HepG2 (cell line): Measurements from ENCODE around the gene KCNT1. TPM values are rescaled to one million over a fixed set of nuclear protein-coding genes. Genes with fewer than 3 reads are reported as not detected.

Experiments used
- ATAC-seq: fragments of 200-7000 bp; cut with Tn5 transposase; 3 replicates; pipeline ENCODE4 v1.9.1; 2020; ENCODE audit warnings: mild to moderate bottlenecking, moderate library complexity
- BruUV-seq: library from RNA; stranded (reverse); fragments of 400-500 nt; replicated peaks from 2 replicates; lab custom pipeline; 2021; lab: Mats Ljungman, UMichigan
- CTCF ChIA-PET: fragments of 300-600 bp; formaldehyde crosslinking; extraction: SDS; loops from one replicate; lab custom pipeline; 2021; ENCODE audit warnings: low total read pairs, inconsistent platforms, low intra/inter-chr PET ratio; lab: Yijun Ruan, JAX
- POLR2A ChIA-PET: fragments of 350-600 bp; sonication (Branson Sonifier 250); formaldehyde crosslinking; loops from one replicate; lab custom pipeline; 2020; ENCODE audit warnings: antibody characterized with exemption, inconsistent platforms; lab: Yijun Ruan, JAX
- DNase-seq: peaks from one replicate; pipeline ENCODE4 v3.0.0-alpha.2; 2015; ENCODE audit warnings: low spot score
- FAIRE-seq: peaks from 3 replicates; lab custom pipeline; 2011; peaks lifted over from hg19 to GRCh38; lab: Jason Lieb, UNC
- H2AFZ ChIP-seq: one replicate; pipeline ENCODE4 v1.6.1; 2011; ENCODE audit warnings: low read length, inconsistent platforms
- H3K27ac ChIP-seq: fragments of 300-600 bp; 3 replicates; pipeline ENCODE4 v1.8.0; 2011; ENCODE audit warnings: mixed run types, mild to moderate bottlenecking, mixed read lengths, low read length, inconsistent platforms; ENCODE audit not compliant: insufficient read depth; ENCODE audit errors: extremely low read length
- H3K27me3 ChIP-seq, 2 experiments: fragments of 200-600 bp in 1 of 2; 2 replicates in 1 of 2; 3 replicates in 1 of 2; pipeline versions ENCODE4 v1.6.0 to v1.8.0; 2011; ENCODE audit warnings: low read length in 2 of 2, mild to moderate bottlenecking in 2 of 2, moderate library complexity in 2 of 2, inconsistent platforms in 1 of 2; ENCODE audit not compliant: insufficient read depth in 2 of 2, control insufficient read depth in 1 of 2
- H3K36me3 ChIP-seq, 2 experiments: fragments of 200-600 bp in 1 of 2; replicated peaks in 1 of 2; 2 replicates in 1 of 2; 3 replicates in 1 of 2; pipeline versions ENCODE4 v1.5.1 to v1.8.0; 2011; ENCODE audit warnings: low read length in 2 of 2, inconsistent platforms in 1 of 2; ENCODE audit not compliant: insufficient read depth in 2 of 2, control insufficient read depth in 1 of 2
- H3K4me1 ChIP-seq: 2 replicates; pipeline ENCODE4 v1.5.1; 2012; ENCODE audit warnings: low read length, inconsistent platforms; ENCODE audit not compliant: insufficient read depth
- H3K4me2 ChIP-seq: 2 replicates; pipeline ENCODE4 v1.6.0; 2011; ENCODE audit warnings: low read depth, low read length, inconsistent platforms
- H3K4me3 ChIP-seq, 3 experiments: fragments of 200-600 bp in 1 of 3; sonication (generic), shearing (Covaris generic) in 1 of 3; replicated peaks in 1 of 3; 2 replicates each; pipeline ENCODE4 v1.5.1; 2011 to 2016; ENCODE audit warnings: low read length in 3 of 3, inconsistent platforms in 2 of 3, low read depth in 2 of 3, mild to moderate bottlenecking in 2 of 3, control low read depth in 1 of 3, mixed read lengths in 1 of 3; ENCODE audit not compliant: insufficient read depth in 1 of 3
- H3K79me2 ChIP-seq: one replicate; pipeline ENCODE4 v1.6.1; 2011; ENCODE audit warnings: low read length, inconsistent platforms; ENCODE audit not compliant: insufficient read depth
- H3K9ac ChIP-seq: 2 replicates; pipeline ENCODE4 v1.6.0; 2011; ENCODE audit warnings: mild to moderate bottlenecking, low read depth, low read length, inconsistent platforms; ENCODE audit not compliant: insufficient read depth
- H3K9me3 ChIP-seq: 2 replicates; pipeline ENCODE4 v1.5.1; 2012; ENCODE audit warnings: mild to moderate bottlenecking, low read length
- H4K20me1 ChIP-seq: 2 replicates; pipeline ENCODE4 v1.6.0; 2011; ENCODE audit warnings: inconsistent platforms, mild to moderate bottlenecking, low read length, moderate library complexity; ENCODE audit not compliant: insufficient read depth
- PATZ1 ChIP-seq: sonication (generic); formaldehyde crosslinking; IDR thresholded peaks from 2 replicates; pipeline ENCODE4 v1.4.0; 2020; ENCODE audit warnings: missing genetic modification reagents
- WIZ ChIP-seq: sonication (generic); formaldehyde crosslinking; IDR thresholded peaks from 2 replicates; pipeline ENCODE4 v1.5.1; 2020; ENCODE audit warnings: mild to moderate bottlenecking, missing genetic modification reagents
- ZNF296 ChIP-seq: sonication (generic); formaldehyde crosslinking; conservative IDR thresholded peaks from 2 replicates; pipeline ENCODE4 v1.5.0; 2020; ENCODE audit warnings: mild to moderate bottlenecking, missing genetic modification reagents
- ZNF30 ChIP-seq: sonication (generic); formaldehyde crosslinking; IDR thresholded peaks from 2 replicates; pipeline ENCODE4 v1.5.0; 2020; ENCODE audit warnings: mild to moderate bottlenecking, missing genetic modification reagents
- ZNF318 ChIP-seq: sonication (generic); formaldehyde crosslinking; IDR thresholded peaks from 2 replicates; pipeline ENCODE4 v1.4.0; 2020; ENCODE audit warnings: mild to moderate bottlenecking, missing genetic modification reagents
- WGBS: methylation state at CpG from one replicate; pipeline ENCODE4 v1.1.6; 2017; ENCODE audit warnings: low lambda C conversion rate; 5-methylcytosine and 5-hydroxymethylcytosine counted together
- in situ Hi-C: cut with HindIII; loops from 2 replicates; pipeline ENCODE4 v1.10.0; 2017; ENCODE audit warnings: low pct_unique_long_range_greater_than_20kb; ENCODE audit not compliant: extremely low pct_ligation_motif_present
- intact Hi-C: fragments of 100-400 bp; cut with micrococcal nuclease; formaldehyde crosslinking; loops from one replicate; pipeline ENCODE4 v1.10.0; 2022; ENCODE audit not compliant: unreplicated experiment
- polyA plus RNA-seq, 8 experiments: library from polyadenylated mRNA; depleted of rRNA in 3 of 8; stranded (reverse) in 7 of 8; unstranded in 1 of 8; fragments of >200 nt; fragmentation: Illumina TruSeq in 4 of 8; extraction: Trizol in 4 of 8; gene quantifications; 2 replicates each; pipeline versions ENCODE4 v1.2.1 to v1.2.3, GENCODE V29; 2011 to 2016; ENCODE audit warnings: low read depth in 4 of 8, missing spikeins in 1 of 8, mixed read lengths in 1 of 8; ENCODE audit not compliant: insufficient read depth in 1 of 8
- total RNA-seq, 5 experiments: library from RNA; depleted of rRNA; stranded (reverse); fragments of >200 nt; fragmentation: Illumina TruSeq; extraction: Trizol; gene quantifications; 2 replicates each; pipeline ENCODE4 v1.2.3, GENCODE V29; 2016; ENCODE audit warnings: low read depth in 1 of 5

The KCNT1 gene
- total and polyA plus RNA-seq, 2 of the 13 experiments (the other 11 are each of a cell fraction or from before 2014, with no cell fraction given): not detected

- BruUV-seq: no TSS peak
- in situ Hi-C loops: no loop called here
- Histone ChIP-seq H3K36me3 (peaks cover 20 to 85% of the 10 kb centered on the region in 2 experiments; a peak in 4 of 5 replicates), H3K27ac (no peak overlapping the region), H4K20me1 (no peaks in the 10 kb centered on the region), H3K27me3 (no peaks in the 10 kb centered on the region), H2AFZ (no peak overlapping the region), H3K9ac (no peak overlapping the region), H3K4me1 (no peaks in the 10 kb centered on the region), H3K79me2 (no peaks in the 10 kb centered on the region), H3K4me3 (no peak overlapping the region), H3K9me3 (no peaks in the 10 kb centered on the region), H3K4me2 (no peak overlapping the region)
- ATAC-seq (no peak), DNase-seq (no peak), FAIRE-seq (no peak)
- POLR2A ChIA-PET: no interaction called here
- CTCF ChIA-PET: no interaction called here
- WGBS: 99% methylated on average over 12 of the region's 12 CpGs
- intact Hi-C loops: no loop called here
- TF ChIP-seq ZNF318 (CRISPR knock-in tag): no peak
- no peak for TF ChIP-seq ZNF30 (CRISPR knock-in tag)
- TF ChIP-seq WIZ (CRISPR knock-in tag): no peak
- no peak for TF ChIP-seq ZNF296 (CRISPR knock-in tag)
- no peak for TF ChIP-seq PATZ1 (CRISPR knock-in tag)
These were observed 112.6 kb downstream of the KCNT1 start for GRCh38 chr9:135814421-135815095.
